ENCODE measurements around the gene MPO. TPM values are rescaled to one million over a fixed set of nuclear protein-coding genes. Genes with fewer than 3 reads are reported as not detected.

MPO gene
- total and polyA plus RNA-seq, 4 donors = 0.18 to 0.63 (median 0.32) TPM

DNA sequence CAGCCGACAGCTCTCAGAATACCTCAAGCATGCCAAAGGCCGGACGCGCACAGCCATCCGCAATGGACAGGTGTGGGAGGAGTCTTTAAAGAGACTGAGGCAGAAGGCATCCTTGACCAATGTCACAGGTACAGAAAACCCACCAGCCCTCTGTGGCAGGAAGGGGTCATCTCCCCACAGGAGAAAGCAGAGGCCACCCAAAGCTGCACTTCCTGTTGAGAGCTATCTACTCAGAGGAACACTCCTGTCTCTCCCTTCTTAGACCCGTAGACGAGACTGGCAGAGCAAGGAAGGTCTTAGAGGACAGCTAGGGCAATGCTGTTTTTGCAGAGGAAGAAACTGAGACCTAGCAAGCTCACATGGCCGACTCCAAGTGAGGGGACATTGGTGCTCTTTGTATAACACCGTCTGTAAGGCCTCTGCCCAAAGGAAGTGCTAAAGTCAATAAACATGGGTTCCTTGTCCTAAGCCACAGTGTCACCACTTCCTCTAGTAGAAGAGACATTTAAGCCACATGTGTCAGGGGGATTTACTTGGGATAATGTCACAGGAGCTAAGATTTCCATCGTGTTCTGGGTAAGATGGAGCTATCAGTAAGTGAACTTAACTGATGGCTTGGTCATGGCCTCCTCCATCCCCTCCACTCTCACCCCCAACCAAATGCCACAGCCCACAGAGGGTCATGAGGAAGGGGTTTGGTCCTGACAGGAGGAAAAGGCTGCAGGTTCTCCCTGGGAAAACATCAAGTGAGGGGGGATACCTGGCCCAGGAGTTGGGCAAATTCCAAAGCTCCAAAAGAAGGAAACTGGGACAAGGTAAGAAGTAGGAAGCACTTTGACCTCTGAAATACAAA, 33.0 kb downstream of the MPO start:
- no peak for DNase-seq
- no peaks in the 10 kb centered on the region for H3K27me3 ChIP-seq (ENCODE audit: control insufficient read depth in 1 of 2, insufficient read depth in 2 of 2, low read length in 1 of 2)

DNA sequence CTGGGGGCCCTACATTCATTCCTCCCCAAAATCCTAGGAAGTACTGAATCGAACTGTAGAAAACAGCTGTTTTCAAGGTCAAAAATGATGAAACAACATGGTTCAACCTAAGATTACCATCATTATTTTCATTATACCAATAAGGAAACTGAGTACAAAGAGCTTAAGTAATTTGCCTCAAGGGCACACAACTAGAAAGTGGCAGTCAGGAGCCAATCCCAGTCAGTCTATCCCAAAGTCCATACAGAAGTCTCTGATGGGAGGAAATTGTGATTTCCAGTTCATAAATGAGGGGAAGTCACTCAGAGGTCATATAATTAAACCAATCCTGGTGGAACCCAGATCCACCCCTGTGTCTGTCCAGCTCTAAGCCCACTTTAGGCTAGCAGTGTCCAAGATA, 34.0 kb downstream of the MPO start:
- ATAC-seq (ENCODE audit: low FRiP score) = no peak
- no peaks in the 10 kb centered on the region for H3K36me3 ChIP-seq (ENCODE audit: control insufficient read depth in 1 of 2, insufficient read depth in 2 of 2, low read length in 1 of 2)
- no peak overlapping the region for H3K27ac ChIP-seq (ENCODE audit: low read depth in 1 of 2, low read length in 2 of 2)
- no peaks in the 10 kb centered on the region for H3K27me3 ChIP-seq (ENCODE audit: control insufficient read depth in 1 of 2, insufficient read depth in 2 of 2, low read length in 1 of 2)
- intact Hi-C loops (cut with DNase I) = no loop called here
- H3K4me1 ChIP-seq (ENCODE audit: control insufficient read depth in 1 of 2, insufficient read depth in 2 of 2, low read length in 2 of 2) = no peaks in the 10 kb centered on the region
- no peak overlapping the region for H3K4me3 ChIP-seq (ENCODE audit: low read length in 2 of 2)
- no peaks in the 10 kb centered on the region for H3K9me3 ChIP-seq (ENCODE audit: control insufficient read depth, low read length)
- DNase-seq = no peak
- WGBS, 2 donors = 87 to 100% methylated on average over 1 of the region's 1 CpG

More for the DNA sequence above, 33.0 kb downstream of the MPO start:
- Histone ChIP-seq H3K4me3 (ENCODE audit: low read length in 2 of 2) (no peak overlapping the region), H3K9me3 (ENCODE audit: control insufficient read depth, low read length) (no peaks in the 10 kb centered on the region), H3K36me3 (ENCODE audit: control insufficient read depth in 1 of 2, insufficient read depth in 2 of 2, low read length in 1 of 2) (no peaks in the 10 kb centered on the region), H3K4me1 (ENCODE audit: control insufficient read depth in 1 of 2, insufficient read depth in 2 of 2, low read length in 2 of 2) (no peaks in the 10 kb centered on the region), H3K27ac (ENCODE audit: low read depth in 1 of 2, low read length in 2 of 2) (no peak overlapping the region)
- 83% methylated on average over 10 of the region's 10 CpGs for WGBS, 2 donors
- intact Hi-C loops (cut with DNase I) = no loop called here
- no peak for ATAC-seq (ENCODE audit: low FRiP score)

DNA sequence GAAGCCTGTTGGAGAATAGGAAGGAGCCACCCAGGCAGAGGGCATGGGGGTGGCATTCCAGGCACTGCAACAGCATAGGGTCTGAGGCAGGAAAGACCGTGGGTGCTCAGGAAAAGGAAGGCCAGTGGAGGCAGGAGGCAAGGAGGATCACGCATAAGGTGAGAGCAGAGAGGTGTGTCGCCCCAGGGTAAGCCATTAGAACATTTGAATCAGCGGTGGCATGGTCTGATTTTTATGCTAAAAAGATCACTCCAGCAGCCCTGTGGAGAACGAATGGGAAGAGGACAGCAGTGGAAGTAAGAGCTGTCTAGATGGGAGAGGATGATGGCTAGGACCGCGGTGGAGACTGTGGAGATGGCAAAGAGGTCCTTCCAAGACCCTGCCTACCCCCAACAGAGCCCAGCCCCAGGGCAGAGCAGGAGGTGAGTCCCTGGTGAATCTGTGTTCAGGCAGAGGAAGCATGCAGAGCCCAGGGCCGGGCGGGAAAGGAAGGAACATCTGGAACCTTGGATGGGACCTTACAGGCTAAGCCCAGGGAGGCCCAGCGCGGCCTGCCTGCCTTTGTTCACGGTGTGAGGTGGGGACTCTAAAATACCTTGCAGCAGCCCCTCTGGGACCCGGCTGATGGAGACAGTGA, 34.5 kb downstream of the MPO start:
- intact Hi-C loops (cut with DNase I) = no loop called here
- no peak overlapping the region for H3K4me3 ChIP-seq (ENCODE audit: low read length in 2 of 2)
- no peaks in the 10 kb centered on the region for H3K9me3 ChIP-seq (ENCODE audit: control insufficient read depth, low read length)
- H3K4me1 ChIP-seq (ENCODE audit: control insufficient read depth in 1 of 2, insufficient read depth in 2 of 2, low read length in 2 of 2) = no peaks in the 10 kb centered on the region
- H3K36me3 ChIP-seq (ENCODE audit: control insufficient read depth in 1 of 2, insufficient read depth in 2 of 2, low read length in 1 of 2) = no peaks in the 10 kb centered on the region
- no peak for ATAC-seq (ENCODE audit: low FRiP score)
- no peak overlapping the region for H3K27ac ChIP-seq (ENCODE audit: low read depth in 1 of 2, low read length in 2 of 2)
- WGBS, 2 donors = 78% methylated on average over 13 of the region's 13 CpGs
- no peak for DNase-seq
- no peaks in the 10 kb centered on the region for H3K27me3 ChIP-seq (ENCODE audit: control insufficient read depth in 1 of 2, insufficient read depth in 2 of 2, low read length in 1 of 2)

- WGBS, 2 donors = 50 to 53% methylated on average over 10 of the region's 10 CpGs
These were observed 35.2 kb downstream of the MPO start for GRCh38 chr17:58245428-58246103.

DNA sequence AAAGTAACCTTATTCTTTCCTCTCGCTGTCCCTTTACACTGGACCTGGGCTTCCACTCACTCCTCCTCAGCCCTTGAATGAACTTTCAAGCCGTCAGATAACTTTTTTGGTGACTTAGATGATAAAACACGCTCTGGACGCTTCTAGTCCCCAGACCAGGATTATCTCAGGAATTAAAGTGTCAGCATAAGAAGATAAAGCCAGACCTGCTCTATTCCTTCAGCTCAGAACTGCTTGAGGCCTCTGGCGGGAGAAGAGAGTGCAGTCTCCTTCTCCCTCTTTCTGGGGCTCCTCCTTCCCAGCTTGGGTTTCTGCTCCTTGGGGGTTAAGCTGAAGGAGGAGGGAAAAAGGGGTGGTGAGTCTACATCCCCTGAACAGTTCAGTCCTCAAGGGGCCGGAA, 35.8 kb downstream of the MPO start:
- no peak overlapping the region for H3K27ac ChIP-seq (ENCODE audit: low read depth in 1 of 2, low read length in 2 of 2)
- DNase-seq (no peak), ATAC-seq (ENCODE audit: low FRiP score) (no peak)
- H3K4me3 ChIP-seq (ENCODE audit: low read length in 2 of 2) = no peak overlapping the region
- intact Hi-C loops (cut with DNase I) = no loop called here
- no peaks in the 10 kb centered on the region for H3K9me3 ChIP-seq (ENCODE audit: control insufficient read depth, low read length)
- 58 to 59% methylated on average over 6 of the region's 6 CpGs for WGBS, 2 donors
- no peaks in the 10 kb centered on the region for H3K27me3 ChIP-seq (ENCODE audit: control insufficient read depth in 1 of 2, insufficient read depth in 2 of 2, low read length in 1 of 2)
- H3K36me3 ChIP-seq (ENCODE audit: control insufficient read depth in 1 of 2, insufficient read depth in 2 of 2, low read length in 1 of 2) = no peaks in the 10 kb centered on the region
- H3K4me1 ChIP-seq (ENCODE audit: control insufficient read depth in 1 of 2, insufficient read depth in 2 of 2, low read length in 2 of 2) = no peaks in the 10 kb centered on the region

More at GRCh38 chr17:58245428-58246103, 35.2 kb downstream of the MPO start:
- H3K36me3 ChIP-seq (ENCODE audit: control insufficient read depth in 1 of 2, insufficient read depth in 2 of 2, low read length in 1 of 2) = no peaks in the 10 kb centered on the region
- H3K27ac ChIP-seq (ENCODE audit: low read depth in 1 of 2, low read length in 2 of 2) = no peak overlapping the region
- DNase-seq = no peak
- H3K4me1 ChIP-seq (ENCODE audit: control insufficient read depth in 1 of 2, insufficient read depth in 2 of 2, low read length in 2 of 2) = no peaks in the 10 kb centered on the region
- no peaks in the 10 kb centered on the region for H3K27me3 ChIP-seq (ENCODE audit: control insufficient read depth in 1 of 2, insufficient read depth in 2 of 2, low read length in 1 of 2)
- intact Hi-C loops (cut with DNase I) = no loop called here
- no peak for ATAC-seq (ENCODE audit: low FRiP score)
- no peaks in the 10 kb centered on the region for H3K9me3 ChIP-seq (ENCODE audit: control insufficient read depth, low read length)
- no peak overlapping the region for H3K4me3 ChIP-seq (ENCODE audit: low read length in 2 of 2)

- H3K27me3 ChIP-seq (ENCODE audit: control insufficient read depth in 1 of 2, insufficient read depth in 2 of 2, low read length in 1 of 2) = no peaks in the 10 kb centered on the region
- 11 to 12% methylated on average over 4 of the region's 4 CpGs for WGBS, 2 donors
- no peaks in the 10 kb centered on the region for H3K4me1 ChIP-seq (ENCODE audit: control insufficient read depth in 1 of 2, insufficient read depth in 2 of 2, low read length in 2 of 2)
- H3K36me3 ChIP-seq (ENCODE audit: control insufficient read depth in 1 of 2, insufficient read depth in 2 of 2, low read length in 1 of 2) = no peaks in the 10 kb centered on the region
- no peaks in the 10 kb centered on the region for H3K9me3 ChIP-seq (ENCODE audit: control insufficient read depth, low read length)
- H3K27ac ChIP-seq (ENCODE audit: low read depth in 1 of 2, low read length in 2 of 2) = no peak overlapping the region
- intact Hi-C loops (cut with DNase I) = no loop called here
- DNase-seq = no peak
- no peak overlapping the region for H3K4me3 ChIP-seq (ENCODE audit: low read length in 2 of 2)
- no peak for ATAC-seq (ENCODE audit: low FRiP score)
These were observed 38.5 kb downstream of the MPO start for GRCh38 chr17:58242171-58242784.

DNA sequence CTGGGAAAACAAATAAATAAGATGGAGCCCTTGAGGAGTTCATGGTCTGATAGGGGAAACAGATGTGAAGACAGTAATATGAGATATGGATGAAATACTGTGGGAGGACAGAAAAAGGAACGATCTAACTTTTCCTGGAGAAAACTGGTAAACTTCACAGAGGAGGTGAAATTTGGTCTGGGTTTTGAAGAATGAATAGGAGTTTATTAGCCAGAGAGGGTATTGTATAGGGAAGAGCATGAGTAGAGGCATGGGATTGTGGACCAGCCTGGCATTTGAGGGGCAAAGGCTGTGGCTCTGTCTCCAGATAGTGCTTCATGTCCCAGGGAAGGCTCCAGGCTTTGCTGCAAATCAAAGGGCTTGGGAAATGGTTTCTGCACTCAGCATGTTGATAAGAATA, 40.7 kb downstream of the MPO start:
- ATAC-seq (ENCODE audit: low FRiP score) = no peak
- Histone ChIP-seq H3K27ac (ENCODE audit: low read depth in 1 of 2, low read length in 2 of 2) (no peak overlapping the region), H3K9me3 (ENCODE audit: control insufficient read depth, low read length) (peaks cover 1% of the 10 kb centered on the region), H3K4me1 (ENCODE audit: control insufficient read depth in 1 of 2, insufficient read depth in 2 of 2, low read length in 2 of 2) (no peaks in the 10 kb centered on the region), H3K4me3 (ENCODE audit: low read length in 2 of 2) (no peak overlapping the region), H3K36me3 (ENCODE audit: control insufficient read depth in 1 of 2, insufficient read depth in 2 of 2, low read length in 1 of 2) (no peaks in the 10 kb centered on the region), H3K27me3 (ENCODE audit: control insufficient read depth in 1 of 2, insufficient read depth in 2 of 2, low read length in 1 of 2) (no peaks in the 10 kb centered on the region)
- DNase-seq = no peak
- intact Hi-C loops (cut with DNase I) = no loop called here
- 71 to 74% methylated on average over 1 of the region's 1 CpG for WGBS, 2 donors

GRCh38 chr17:58238147-58238634, 42.5 kb downstream of the MPO start, which contains the start of gene LPO:
LPO (plus strand) TSS chr17:58238584; CDS start chr17:58242980, 4,396 bp downstream.
- no peak for DNase-seq
- H3K27me3 ChIP-seq (ENCODE audit: control insufficient read depth in 1 of 2, insufficient read depth in 2 of 2, low read length in 1 of 2) = no peaks in the 10 kb centered on the region
- WGBS, 2 donors = 63 to 77% methylated on average over 5 of the region's 5 CpGs

More at GRCh38 chr17:58238147-58238634, 42.5 kb downstream of the MPO start, which contains the start of gene LPO:
- no peak for ATAC-seq (ENCODE audit: low FRiP score)
- no peak within 1 kb of the TSS for H3K27ac ChIP-seq (ENCODE audit: low read depth in 1 of 2, low read length in 2 of 2)
- no peak within 1 kb of the TSS for H3K4me3 ChIP-seq (ENCODE audit: low read length in 2 of 2)
- intact Hi-C loops (cut with DNase I) = no loop called here
- H3K9me3 ChIP-seq (ENCODE audit: control insufficient read depth, low read length) = peaks cover 1% of the 10 kb centered on the region
- H3K4me1 ChIP-seq (ENCODE audit: control insufficient read depth in 1 of 2, insufficient read depth in 2 of 2, low read length in 2 of 2) = no peaks in the 10 kb centered on the region
- H3K36me3 ChIP-seq (ENCODE audit: control insufficient read depth in 1 of 2, insufficient read depth in 2 of 2, low read length in 1 of 2) = no peaks in the 10 kb centered on the region
